AG09319 (cell line): ENCODE results near the gene NOL4.

ENCODE experiments used
- DNase-seq: peaks from one replicate; pipeline ENCODE4 v3.0.0-alpha.2; 2010; ENCODE audit warnings: low read depth; ENCODE audit errors: extremely low read depth
- CTCF ChIP-seq: IDR thresholded peaks from 2 replicates; pipeline ENCODE4 v1.5.1; 2011; ENCODE audit warnings: low read depth, mild to moderate bottlenecking, inconsistent platforms, low read length, moderate library complexity

Gene NOL4

DNA sequence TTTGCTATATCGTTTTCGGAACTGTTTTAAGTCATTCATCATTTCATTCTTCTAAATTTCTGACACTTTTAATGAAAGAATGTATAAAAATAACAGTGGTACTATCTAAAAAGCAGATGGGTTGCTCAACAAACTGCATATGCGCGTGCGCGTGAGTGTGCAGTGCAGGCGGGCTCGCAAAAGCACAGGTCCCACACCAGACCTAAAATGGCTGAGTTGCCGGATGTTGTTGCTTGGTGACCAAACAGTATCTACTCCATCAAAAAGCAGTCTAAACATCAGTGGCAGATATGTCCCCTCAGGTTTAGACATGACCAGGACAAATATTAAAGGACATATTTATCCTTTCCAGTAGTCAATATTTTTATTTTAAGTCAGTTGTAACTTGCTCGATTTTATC is 5.1 kb downstream of the NOL4 start:
- no peak for DNase-seq
- no peak for TF ChIP-seq CTCF

DNA sequence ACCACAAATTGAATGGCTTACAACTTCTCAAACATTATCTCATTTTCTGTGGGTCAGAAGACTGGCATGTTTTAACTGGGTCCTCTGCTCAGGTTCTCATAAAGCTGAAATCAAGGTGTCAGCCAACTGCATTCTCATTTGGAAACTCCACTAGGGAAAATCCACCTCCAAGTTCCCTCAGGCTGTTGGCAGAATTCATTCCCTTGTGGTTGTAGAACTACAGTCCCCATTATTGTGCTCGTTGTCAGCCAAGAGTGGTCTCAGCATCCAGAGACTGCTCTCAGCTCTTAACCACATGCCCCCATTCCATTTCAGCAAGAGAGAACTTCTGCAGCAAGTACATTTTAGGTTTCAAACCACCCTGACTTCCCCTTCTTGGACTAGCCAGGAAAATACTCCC is 12.2 kb downstream of the NOL4 start:
- TF ChIP-seq CTCF = no peak
- no peak for DNase-seq

DNA sequence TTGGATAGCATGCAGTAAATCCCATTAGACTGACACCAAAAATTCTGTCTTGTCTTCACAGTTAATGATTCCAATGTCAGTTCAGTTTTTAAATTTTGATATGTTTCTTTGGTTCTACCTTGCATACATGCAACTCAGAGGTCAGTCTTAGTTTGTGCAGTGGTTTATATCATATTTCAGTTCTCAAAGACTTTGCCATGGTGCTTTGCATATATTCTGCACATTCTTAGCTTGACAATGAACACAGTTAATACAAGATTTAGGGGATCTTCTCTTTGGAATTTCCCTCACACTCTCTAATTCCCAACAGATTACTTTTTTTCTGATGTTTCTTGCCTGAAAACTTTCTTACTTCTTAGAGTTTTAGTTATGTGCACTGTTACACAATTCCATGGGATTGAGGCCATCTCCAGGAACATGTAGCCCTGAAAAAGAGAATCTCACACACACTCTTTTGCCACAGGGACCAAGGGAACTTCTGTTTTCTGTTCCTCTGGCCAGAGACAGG is 17.3 kb downstream of the NOL4 start:
- no peak for DNase-seq
- no peak for TF ChIP-seq CTCF

- no peak for TF ChIP-seq CTCF
- no peak for DNase-seq
These were observed 20.8 kb downstream of the NOL4 start for GRCh38 chr18:34203866-34204265.

- no peak for DNase-seq
- no peak for TF ChIP-seq CTCF
These were observed 28.5 kb downstream of the NOL4 start for GRCh38 chr18:34196256-34196655.

DNA sequence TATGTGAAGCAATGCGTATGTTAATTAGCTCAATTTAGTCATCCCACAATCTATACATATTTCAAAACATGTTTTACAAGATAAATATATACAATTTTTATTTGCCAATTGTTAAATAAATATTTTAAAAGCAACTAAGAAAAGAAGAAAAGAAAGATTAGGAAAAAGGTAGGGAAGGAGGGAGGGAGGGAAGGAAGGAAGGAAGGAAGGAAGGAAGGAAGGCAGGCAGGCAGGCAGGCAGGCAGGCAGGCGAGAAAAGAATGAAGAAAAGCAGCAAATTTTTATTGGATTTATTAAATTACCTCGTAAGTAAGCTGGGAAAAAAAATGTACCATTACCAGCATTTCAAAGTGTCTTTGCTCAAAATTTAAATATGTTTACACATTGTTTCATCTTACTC is 30.5 kb downstream of the NOL4 start:
- TF ChIP-seq CTCF = no peak
- DNase-seq = no peak

- no peak for TF ChIP-seq CTCF
These were observed 34.9 kb downstream of the NOL4 start for GRCh38 chr18:34189656-34190435.

More at GRCh38 chr18:34189656-34190435, 34.9 kb downstream of the NOL4 start:
- no peak for DNase-seq
